Mesothelial cell of epicardium (in vitro differentiated cells): ENCODE measurements around the gene RUNX2. TPM values are rescaled to one million over a fixed set of nuclear protein-coding genes. Genes with fewer than 3 reads are reported as not detected.

Source experiments
- DNase-seq, 2 experiments: peaks; one replicate each; pipeline ENCODE4 v3.0.0; 2021; ENCODE audit warnings: low spot score in 2 of 2; ENCODE audit not compliant: unreplicated experiment in 2 of 2
- H3K27ac Mint-ChIP-seq: 2 replicates; pipeline ENCODE4 v1.8.0; 2021; ENCODE audit warnings: mixed read lengths
- H3K27me3 Mint-ChIP-seq: 2 replicates; pipeline ENCODE4 v1.8.0; 2021; ENCODE audit warnings: low read depth, mixed read lengths
- H3K36me3 Mint-ChIP-seq: 2 replicates; pipeline ENCODE4 v1.8.0; 2021; ENCODE audit warnings: mixed read lengths
- H3K4me1 Mint-ChIP-seq: 2 replicates; pipeline ENCODE4 v1.8.0; 2021; ENCODE audit warnings: mixed read lengths
- H3K4me3 Mint-ChIP-seq: 2 replicates; pipeline ENCODE4 v1.8.0; 2021; ENCODE audit warnings: mild to moderate bottlenecking, moderate library complexity, mixed read lengths
- H3K9me3 Mint-ChIP-seq: 2 replicates; pipeline ENCODE4 v1.8.0; 2021; ENCODE audit warnings: mixed read lengths
- CTCF ChIP-seq: fragments of 200-600 bp; sonication (generic); IDR thresholded peaks from one replicate; pipeline ENCODE4 v1.5.0; 2021; ENCODE audit warnings: antibody characterized with exemption; ENCODE audit not compliant: unreplicated experiment
- total RNA-seq: library from RNA; stranded (reverse); gene quantifications from 3 replicates; pipeline ENCODE4 v1.2.1, GENCODE V29; 2021

Gene RUNX2
- total RNA-seq, 1 donor from 2014 or later, result 4.4 TPM

- no peak for DNase-seq
- no peak overlapping the region for H3K27ac Mint-ChIP-seq
- no peak overlapping the region for H3K4me3 Mint-ChIP-seq
- H3K27me3 Mint-ChIP-seq, result peaks cover 46% of the 10 kb centered on the region
- H3K9me3 Mint-ChIP-seq, result no peaks in the 10 kb centered on the region
- peaks cover 13% of the 10 kb centered on the region for H3K4me1 Mint-ChIP-seq
- TF ChIP-seq CTCF, result no peak
- H3K36me3 Mint-ChIP-seq, result no peaks in the 10 kb centered on the region
These were observed 87.2 kb downstream of the RUNX2 start for GRCh38 chr6:45415315-45415714.

- H3K27me3 Mint-ChIP-seq, result peaks cover 53% of the 10 kb centered on the region
- H3K4me3 Mint-ChIP-seq, result no peak overlapping the region
- H3K9me3 Mint-ChIP-seq, result no peaks in the 10 kb centered on the region
- no peaks in the 10 kb centered on the region for H3K36me3 Mint-ChIP-seq
- no peak for DNase-seq
- peaks cover 19% of the 10 kb centered on the region for H3K4me1 Mint-ChIP-seq
- H3K27ac Mint-ChIP-seq, result no peak overlapping the region
- TF ChIP-seq CTCF, result no peak
These were observed 87.8 kb downstream of the RUNX2 start for GRCh38 chr6:45415788-45416518.

GRCh38 chr6:45416700-45417099 lies 88.6 kb downstream of the RUNX2 start:
- H3K27ac Mint-ChIP-seq, result no peak overlapping the region
- no peak for TF ChIP-seq CTCF
- no peak for DNase-seq

GRCh38 chr6:45417436-45417835 lies 89.3 kb downstream of the RUNX2 start:
- H3K9me3 Mint-ChIP-seq, result no peaks in the 10 kb centered on the region
- H3K4me1 Mint-ChIP-seq, result peaks cover 28% of the 10 kb centered on the region
- peaks cover 66% of the 10 kb centered on the region for H3K27me3 Mint-ChIP-seq
- H3K27ac Mint-ChIP-seq, result no peak overlapping the region
- H3K4me3 Mint-ChIP-seq, result no peak overlapping the region
- no peak for TF ChIP-seq CTCF
- no peaks in the 10 kb centered on the region for H3K36me3 Mint-ChIP-seq
- no peak for DNase-seq

More at GRCh38 chr6:45416700-45417099, 88.6 kb downstream of the RUNX2 start:
- Mint-ChIP-seq H3K36me3 (no peaks in the 10 kb centered on the region), H3K9me3 (no peaks in the 10 kb centered on the region), H3K4me3 (no peak overlapping the region), H3K4me1 (peaks cover 26% of the 10 kb centered on the region), H3K27me3 (peaks cover 60% of the 10 kb centered on the region)

GRCh38 chr6:45419571-45420082 lies 91.5 kb downstream of the RUNX2 start:
- peak overlapping the region; percentile 6 for H3K27ac Mint-ChIP-seq

More at GRCh38 chr6:45419571-45420082, 91.5 kb downstream of the RUNX2 start:
- H3K4me1 Mint-ChIP-seq, result peaks cover 36% of the 10 kb centered on the region
- H3K9me3 Mint-ChIP-seq, result no peaks in the 10 kb centered on the region
- DNase-seq, result peak; percentile 24 to 64
- H3K4me3 Mint-ChIP-seq, result peak overlapping the region; percentile 92
- no peaks in the 10 kb centered on the region for H3K36me3 Mint-ChIP-seq
- TF ChIP-seq CTCF, result no peak
- peaks cover 79% of the 10 kb centered on the region for H3K27me3 Mint-ChIP-seq
